Mesothelial cell of epicardium (in vitro differentiated cells): Measurements from ENCODE around the gene MGAT5B. TPM values are rescaled to one million over a fixed set of nuclear protein-coding genes. Genes with fewer than 3 reads are reported as not detected.

Experiments
- DNase-seq, 2 experiments: peaks; one replicate each; pipeline ENCODE4 v3.0.0; 2021; ENCODE audit warnings: low spot score in 2 of 2; ENCODE audit not compliant: unreplicated experiment in 2 of 2
- H3K27ac Mint-ChIP-seq: 2 replicates; pipeline ENCODE4 v1.8.0; 2021; ENCODE audit warnings: mixed read lengths
- H3K27me3 Mint-ChIP-seq: 2 replicates; pipeline ENCODE4 v1.8.0; 2021; ENCODE audit warnings: low read depth, mixed read lengths
- H3K36me3 Mint-ChIP-seq: 2 replicates; pipeline ENCODE4 v1.8.0; 2021; ENCODE audit warnings: mixed read lengths
- H3K4me1 Mint-ChIP-seq: 2 replicates; pipeline ENCODE4 v1.8.0; 2021; ENCODE audit warnings: mixed read lengths
- H3K4me3 Mint-ChIP-seq: 2 replicates; pipeline ENCODE4 v1.8.0; 2021; ENCODE audit warnings: mild to moderate bottlenecking, moderate library complexity, mixed read lengths
- H3K9me3 Mint-ChIP-seq: 2 replicates; pipeline ENCODE4 v1.8.0; 2021; ENCODE audit warnings: mixed read lengths
- total RNA-seq: library from RNA; stranded (reverse); gene quantifications from 3 replicates; pipeline ENCODE4 v1.2.1, GENCODE V29; 2021
- TF ChIP-seq, protein P1 (sequence below): fragments of 200-600 bp; sonication (generic); IDR thresholded peaks from one replicate; pipeline ENCODE4 v1.5.0; 2021; ENCODE audit warnings: antibody characterized with exemption; ENCODE audit not compliant: unreplicated experiment

The MGAT5B gene
- total RNA-seq, 1 donor from 2014 or later = 0.78 TPM

DNA sequence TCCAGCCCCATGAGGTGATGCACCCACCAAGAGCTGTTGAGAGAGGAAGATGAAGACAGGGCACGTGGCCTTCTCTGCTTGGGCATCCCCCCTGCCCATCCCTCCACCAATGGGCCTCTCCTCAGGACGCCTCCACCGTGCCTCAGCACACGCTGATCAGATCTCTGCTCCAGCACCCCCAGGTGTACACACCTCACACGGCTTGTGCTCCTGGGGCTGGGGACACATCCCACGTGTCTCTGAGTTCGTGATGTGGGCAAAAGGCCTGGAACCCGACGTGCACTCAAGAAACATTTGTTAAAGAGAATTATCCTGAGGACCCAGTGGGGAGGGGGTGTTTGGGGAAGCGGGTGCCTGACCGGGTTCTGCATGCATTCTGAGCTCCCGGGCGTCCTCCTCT, 55.3 kb downstream of the MGAT5B start:
- Mint-ChIP-seq H3K4me3 (no peak overlapping the region), H3K36me3 (no peaks in the 10 kb centered on the region), H3K9me3 (no peaks in the 10 kb centered on the region), H3K27me3 (peaks cover 56% of the 10 kb centered on the region), H3K4me1 (no peaks in the 10 kb centered on the region), H3K27ac (no peak overlapping the region)
- TF ChIP-seq, protein P1, sequence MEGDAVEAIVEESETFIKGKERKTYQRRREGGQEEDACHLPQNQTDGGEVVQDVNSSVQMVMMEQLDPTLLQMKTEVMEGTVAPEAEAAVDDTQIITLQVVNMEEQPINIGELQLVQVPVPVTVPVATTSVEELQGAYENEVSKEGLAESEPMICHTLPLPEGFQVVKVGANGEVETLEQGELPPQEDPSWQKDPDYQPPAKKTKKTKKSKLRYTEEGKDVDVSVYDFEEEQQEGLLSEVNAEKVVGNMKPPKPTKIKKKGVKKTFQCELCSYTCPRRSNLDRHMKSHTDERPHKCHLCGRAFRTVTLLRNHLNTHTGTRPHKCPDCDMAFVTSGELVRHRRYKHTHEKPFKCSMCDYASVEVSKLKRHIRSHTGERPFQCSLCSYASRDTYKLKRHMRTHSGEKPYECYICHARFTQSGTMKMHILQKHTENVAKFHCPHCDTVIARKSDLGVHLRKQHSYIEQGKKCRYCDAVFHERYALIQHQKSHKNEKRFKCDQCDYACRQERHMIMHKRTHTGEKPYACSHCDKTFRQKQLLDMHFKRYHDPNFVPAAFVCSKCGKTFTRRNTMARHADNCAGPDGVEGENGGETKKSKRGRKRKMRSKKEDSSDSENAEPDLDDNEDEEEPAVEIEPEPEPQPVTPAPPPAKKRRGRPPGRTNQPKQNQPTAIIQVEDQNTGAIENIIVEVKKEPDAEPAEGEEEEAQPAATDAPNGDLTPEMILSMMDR = no peak
- DNase-seq = no peak

DNA sequence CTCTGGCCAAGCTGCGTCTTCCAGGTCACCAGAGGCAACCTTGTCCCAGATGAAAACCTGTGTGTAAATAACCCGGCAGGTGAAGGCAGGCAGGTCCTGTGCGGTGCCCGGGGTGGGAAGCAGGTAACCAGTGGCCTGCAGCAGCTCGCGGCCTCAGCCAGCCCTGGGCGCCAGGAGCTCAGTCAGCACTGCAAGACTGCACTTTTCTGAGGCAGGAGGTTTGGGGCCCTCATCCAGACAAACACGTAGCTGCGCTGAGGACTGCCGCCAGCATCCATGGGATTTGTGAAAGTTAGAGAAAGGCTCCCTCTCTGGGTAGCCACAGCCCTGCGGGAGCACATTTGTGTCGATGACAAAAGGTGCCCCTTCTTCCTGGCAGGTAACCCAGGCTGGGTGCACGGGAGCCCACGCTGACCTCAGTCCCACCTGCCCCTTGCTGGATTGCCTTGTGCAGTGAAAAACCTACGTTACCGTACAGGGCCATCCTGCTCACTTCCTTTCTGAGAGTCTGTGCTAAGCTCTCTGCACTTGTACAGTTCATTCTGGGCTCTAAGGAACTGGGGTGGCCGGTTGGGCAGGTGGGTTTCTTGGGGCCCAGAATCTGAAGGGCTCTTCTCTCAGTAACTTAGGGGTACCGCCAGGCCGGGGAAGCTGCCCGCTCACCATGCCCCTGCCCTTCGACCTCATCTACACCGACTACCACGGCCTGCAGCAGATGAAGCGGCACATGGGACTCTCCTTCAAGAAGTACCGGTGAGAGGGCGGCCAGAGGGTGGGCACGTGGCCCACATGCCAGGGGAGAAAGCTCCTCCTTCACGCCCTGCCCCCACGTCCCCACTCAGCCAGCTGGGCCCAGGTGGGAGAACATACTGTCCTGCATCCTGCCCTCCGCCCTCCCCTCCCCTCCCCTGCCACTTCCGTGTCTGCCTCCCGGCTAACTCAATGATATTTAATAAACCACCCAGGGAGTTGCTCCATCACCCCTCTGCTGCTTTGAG, 56.4 kb downstream of the MGAT5B start:
- no peaks in the 10 kb centered on the region for H3K36me3 Mint-ChIP-seq
- H3K4me1 Mint-ChIP-seq = no peaks in the 10 kb centered on the region

DNA sequence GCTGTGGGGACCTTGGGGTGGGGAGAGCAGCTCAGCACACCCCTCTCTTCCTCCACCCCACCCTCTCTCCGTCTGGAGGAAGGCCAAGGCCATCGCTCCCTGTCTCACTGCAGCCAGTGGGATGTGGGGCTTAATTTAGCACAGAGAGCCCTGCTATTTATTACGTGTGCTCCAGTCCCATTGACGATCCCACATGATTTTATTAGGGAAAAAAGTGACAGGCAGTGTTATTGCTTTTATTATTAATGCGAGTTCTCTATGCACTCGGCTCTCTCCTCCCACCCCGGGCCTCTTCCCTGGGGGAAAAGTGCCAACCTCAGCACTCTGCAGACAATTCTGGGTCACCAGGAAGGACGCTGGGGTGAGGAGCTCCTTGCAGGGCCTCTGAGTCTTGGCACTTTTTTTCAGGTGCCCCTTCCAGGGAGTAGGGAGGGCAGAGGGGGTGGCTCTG, 57.3 kb downstream of the MGAT5B start:
- no peak for DNase-seq
- Mint-ChIP-seq H3K27me3 (peaks cover 41% of the 10 kb centered on the region), H3K27ac (no peak overlapping the region), H3K9me3 (no peaks in the 10 kb centered on the region), H3K4me1 (no peaks in the 10 kb centered on the region), H3K36me3 (no peaks in the 10 kb centered on the region), H3K4me3 (no peak overlapping the region)
- TF ChIP-seq, protein P1 = no peak

More for the DNA sequence above, 56.4 kb downstream of the MGAT5B start:
- Mint-ChIP-seq H3K9me3 (no peaks in the 10 kb centered on the region), H3K27me3 (peaks cover 46% of the 10 kb centered on the region), H3K27ac (peak overlapping the region; percentile 25), H3K4me3 (no peak overlapping the region)
- TF ChIP-seq, protein P1 = no peak
- no peak for DNase-seq

DNA sequence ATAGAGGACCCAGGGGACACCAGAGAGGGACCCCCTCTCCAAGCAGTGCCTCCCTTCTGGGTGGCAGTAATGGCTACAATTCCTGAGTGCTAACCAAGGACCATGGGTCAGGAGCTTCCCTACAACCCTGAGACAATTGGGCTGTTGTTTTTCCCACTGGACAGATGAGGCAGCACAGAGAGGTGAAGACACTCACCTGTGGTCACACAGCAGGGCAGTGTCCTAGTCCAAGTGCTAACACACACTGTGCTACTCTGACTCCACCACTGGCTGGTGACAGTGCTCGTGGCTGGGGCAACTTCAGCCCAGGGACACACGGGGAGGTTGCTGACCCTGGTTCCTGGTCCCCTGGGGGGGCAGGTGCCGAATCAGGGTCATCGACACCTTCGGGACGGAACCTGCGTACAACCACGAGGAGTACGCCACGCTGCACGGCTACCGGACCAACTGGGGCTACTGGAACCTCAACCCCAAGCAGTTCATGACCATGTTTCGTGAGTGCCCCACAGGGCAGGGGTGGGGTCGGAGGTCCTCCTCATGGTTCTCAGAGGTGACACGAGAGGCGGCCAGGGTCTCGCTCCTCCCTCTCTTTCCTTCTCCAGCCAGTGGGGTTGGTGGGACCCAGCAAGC, 58.1 kb downstream of the MGAT5B start:
- Mint-ChIP-seq H3K36me3 (no peaks in the 10 kb centered on the region), H3K4me1 (no peaks in the 10 kb centered on the region), H3K9me3 (no peaks in the 10 kb centered on the region), H3K27me3 (peaks cover 36% of the 10 kb centered on the region), H3K4me3 (no peak overlapping the region), H3K27ac (no peak overlapping the region)
- no peak for DNase-seq
- TF ChIP-seq, protein P1 = no peak

DNA sequence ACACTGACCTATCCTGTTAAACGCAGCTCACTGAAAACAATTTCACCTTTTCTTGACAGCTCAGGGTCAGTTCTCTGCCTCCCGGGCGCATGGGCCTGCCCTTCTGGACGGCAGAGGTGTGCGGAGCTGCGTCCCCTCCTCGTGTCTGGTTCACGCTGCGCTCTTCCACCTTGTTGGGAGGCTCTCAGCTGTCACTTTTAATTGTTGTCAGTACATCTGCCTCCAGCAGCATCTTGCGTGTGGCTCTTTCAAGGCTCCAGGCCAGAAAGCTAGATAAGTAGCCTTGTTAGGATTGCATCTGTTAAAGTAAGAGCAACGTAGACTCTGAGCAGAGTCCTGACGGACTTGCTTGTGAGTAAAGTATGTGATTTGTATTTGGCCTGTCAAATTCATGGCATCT, 59.4 kb downstream of the MGAT5B start:
- H3K27me3 Mint-ChIP-seq = peaks cover 24% of the 10 kb centered on the region

More for the DNA sequence above, 59.4 kb downstream of the MGAT5B start:
- TF ChIP-seq, protein P1 = no peak
- Mint-ChIP-seq H3K27ac (no peak overlapping the region), H3K36me3 (no peaks in the 10 kb centered on the region), H3K9me3 (no peaks in the 10 kb centered on the region), H3K4me3 (no peak overlapping the region), H3K4me1 (no peaks in the 10 kb centered on the region)
- no peak for DNase-seq
